ENCODE measurements around the gene KLF17.

KLF17 gene

GRCh38 chr1:44119525-44119924 lies 904 bp downstream of the KLF17 start:
- H3K79me2 ChIP-seq (ENCODE audit: control insufficient read depth, low read length), result no peaks in the 10 kb centered on the region
- H3K27me3 ChIP-seq (ENCODE audit: control insufficient read depth, low read length), result no peaks in the 10 kb centered on the region; the same call in none of the 2 replicates
- no peaks in the 10 kb centered on the region for H3K9me3 ChIP-seq (ENCODE audit: control insufficient read depth, insufficient read depth, low read length)
- H3K4me1 ChIP-seq (ENCODE audit: control insufficient read depth, low read length), result no peaks in the 10 kb centered on the region
- H3K4me2 ChIP-seq (ENCODE audit: low read length), result no peak overlapping the region
- no peak overlapping the region for H3K4me3 ChIP-seq (ENCODE audit: low read length)
- no peaks in the 10 kb centered on the region for H4K20me1 ChIP-seq (ENCODE audit: control insufficient read depth, insufficient read depth, low read depth, low read length)
- TF ChIP-seq EZH2phosphoT487 (IDR thresholded peaks at IDR 0.05; ENCODE audit: borderline replicate concordance, low read length), result no peak
- no peak for TF ChIP-seq CTCF (IDR thresholded peaks at IDR 0.05; ENCODE audit: low read depth, low read length, poor library complexity, severe bottlenecking)
- no peaks in the 10 kb centered on the region for H3K36me3 ChIP-seq (ENCODE audit: control insufficient read depth, low read length)
- H3K27ac ChIP-seq (ENCODE audit: low read depth, low read length), result no peak overlapping the region
- H3K9me2 ChIP-seq (replicated peaks; ENCODE audit: control insufficient read depth, low read length), result no peaks in the 10 kb centered on the region
- no peaks in the 10 kb centered on the region for H3F3A ChIP-seq (ENCODE audit: control insufficient read depth, insufficient read depth)

- H4K20me1 ChIP-seq (ENCODE audit: control insufficient read depth, insufficient read depth, low read depth, low read length), result no peaks in the 10 kb centered on the region
- no peaks in the 10 kb centered on the region for H3K9me2 ChIP-seq (replicated peaks; ENCODE audit: control insufficient read depth, low read length)
- H3K4me1 ChIP-seq (ENCODE audit: control insufficient read depth, low read length), result no peaks in the 10 kb centered on the region
- no peaks in the 10 kb centered on the region; the same call in 1 of the 2 replicates for H3K27me3 ChIP-seq (ENCODE audit: control insufficient read depth, low read length)
- no peak for TF ChIP-seq CTCF (IDR thresholded peaks at IDR 0.05; ENCODE audit: low read depth, low read length, poor library complexity, severe bottlenecking)
- no peak for TF ChIP-seq EZH2phosphoT487 (IDR thresholded peaks at IDR 0.05; ENCODE audit: borderline replicate concordance, low read length)
- no peaks in the 10 kb centered on the region for H3K79me2 ChIP-seq (ENCODE audit: control insufficient read depth, low read length)
- no peak overlapping the region for H3K4me2 ChIP-seq (ENCODE audit: low read length)
- no peaks in the 10 kb centered on the region for H3K36me3 ChIP-seq (ENCODE audit: control insufficient read depth, low read length)
- no peaks in the 10 kb centered on the region for H3K9me3 ChIP-seq (ENCODE audit: control insufficient read depth, insufficient read depth, low read length)
- no peaks in the 10 kb centered on the region for H3F3A ChIP-seq (ENCODE audit: control insufficient read depth, insufficient read depth)
- no peak overlapping the region for H3K4me3 ChIP-seq (ENCODE audit: low read length)
- no peak overlapping the region for H3K27ac ChIP-seq (ENCODE audit: low read depth, low read length)
Measured at GRCh38 chr1:44120398-44120949, 1.9 kb downstream of the KLF17 start.

GRCh38 chr1:44129616-44130500 lies 11.2 kb downstream of the KLF17 start:
- H3F3A ChIP-seq (ENCODE audit: control insufficient read depth, insufficient read depth), result no peaks in the 10 kb centered on the region
- H3K4me3 ChIP-seq (ENCODE audit: low read length), result no peak overlapping the region
- H3K79me2 ChIP-seq (ENCODE audit: control insufficient read depth, low read length), result no peaks in the 10 kb centered on the region
- H3K4me2 ChIP-seq (ENCODE audit: low read length), result no peak overlapping the region
- no peak overlapping the region for H3K27ac ChIP-seq (ENCODE audit: low read depth, low read length)
- no peaks in the 10 kb centered on the region for H3K27me3 ChIP-seq (ENCODE audit: control insufficient read depth, low read length)
- H3K9me3 ChIP-seq (ENCODE audit: control insufficient read depth, insufficient read depth, low read length), result no peaks in the 10 kb centered on the region
- H4K20me1 ChIP-seq (ENCODE audit: control insufficient read depth, insufficient read depth, low read depth, low read length), result no peaks in the 10 kb centered on the region
- H3K4me1 ChIP-seq (ENCODE audit: control insufficient read depth, low read length), result no peaks in the 10 kb centered on the region
- H3K36me3 ChIP-seq (ENCODE audit: control insufficient read depth, low read length), result no peaks in the 10 kb centered on the region
- H3K9me2 ChIP-seq (replicated peaks; ENCODE audit: control insufficient read depth, low read length), result no peaks in the 10 kb centered on the region
- TF ChIP-seq CTCF (IDR thresholded peaks at IDR 0.05; ENCODE audit: low read depth, low read length, poor library complexity, severe bottlenecking), result no peak
- TF ChIP-seq EZH2phosphoT487 (IDR thresholded peaks at IDR 0.05; ENCODE audit: borderline replicate concordance, low read length), result no peak
